Suprapubic skin (tissue), 4 donors: ENCODE measurements around the gene CA14. TPM values are rescaled to one million over a fixed set of nuclear protein-coding genes. Genes with fewer than 3 reads are reported as not detected.
"Not testable (repeated sequence)": the region's sequence is repeated elsewhere in the genome, so short reads cannot be mapped to it uniquely, and the experiment has no call there.

ENCODE experiments used
- DNase-seq, 2 donors: peaks; one replicate each; pipeline ENCODE4 v3.0.0-alpha.2; 2019; ENCODE audit warnings: low spot score in 2 of 2
- H3K27ac ChIP-seq: fragments of 200-600 bp; sonication (generic); one replicate; pipeline ENCODE4 v1.5.1; 2019
- H3K27me3 ChIP-seq: fragments of 200-600 bp; sonication (generic); one replicate; pipeline ENCODE4 v1.5.1; 2019
- H3K36me3 ChIP-seq: fragments of 200-600 bp; sonication (generic); one replicate; pipeline ENCODE4 v1.5.1; 2019
- H3K4me1 ChIP-seq: fragments of 200-600 bp; sonication (generic); one replicate; pipeline ENCODE4 v1.5.1; 2019
- H3K4me3 ChIP-seq: fragments of 200-600 bp; sonication (generic); one replicate; pipeline ENCODE4 v1.5.1; 2019; ENCODE audit warnings: mild to moderate bottlenecking
- H3K9me3 ChIP-seq: fragments of 200-600 bp; sonication (generic); one replicate; pipeline ENCODE4 v1.5.1; 2019
- EP300 ChIP-seq: sonication (generic); formaldehyde crosslinking; IDR thresholded peaks from one replicate; pipeline ENCODE4 v1.6.1; 2017; ENCODE audit warnings: antibody characterized with exemption
- POLR2A ChIP-seq, 2 donors: fragments of 450-650 bp; IDR thresholded peaks; one replicate each; pipeline ENCODE4 v1.6.1; 2017; ENCODE audit warnings: antibody characterized with exemption in 2 of 2, mild to moderate bottlenecking in 2 of 2, moderate library complexity in 2 of 2
- POLR2AphosphoS5 ChIP-seq, 3 donors: sonication (generic); formaldehyde crosslinking; IDR thresholded peaks; one replicate each; pipeline ENCODE4 v1.6.1; 2017; ENCODE audit warnings: antibody characterized with exemption in 3 of 3
- WGBS: methylation state at CpG from one replicate; pipeline ENCODE4 v1.1.5; 2018; 5-methylcytosine and 5-hydroxymethylcytosine counted together
- total RNA-seq, 4 donors: library from RNA; depleted of rRNA; stranded (reverse); fragments of >200 nt; gene quantifications; one replicate each; pipeline ENCODE4 v1.1.0, GENCODE V29; 2016
- TF ChIP-seq, protein P1 (sequence below), 2 donors: fragments of 200-600 bp in 1 of 2; fragments of 450-650 bp in 1 of 2; sonication (generic) in 1 of 2; IDR thresholded peaks; one replicate each; pipeline ENCODE4 v1.5.1; 2016 to 2019; ENCODE audit warnings: antibody characterized with exemption in 2 of 2, mild to moderate bottlenecking in 1 of 2, moderate library complexity in 1 of 2

Gene CA14
- total RNA-seq, 4 donors from 2014 or later = 0.64 to 2.8 (median 1.1) TPM

- peaks cover 78% of the 10 kb centered on the region for H3K36me3 ChIP-seq
- H3K9me3 ChIP-seq = no peaks in the 10 kb centered on the region
- no peak for DNase-seq
- 95% methylated on average over 3 of the region's 3 CpGs for WGBS
- no peaks in the 10 kb centered on the region for H3K27me3 ChIP-seq
- H3K4me1 ChIP-seq = peaks cover 3% of the 10 kb centered on the region
- no peak overlapping the region for H3K4me3 ChIP-seq
- no peak overlapping the region for H3K27ac ChIP-seq
- TF ChIP-seq POLR2AphosphoS5 (IDR thresholded peaks at IDR 0.05) = no peak
- TF ChIP-seq, protein P1, sequence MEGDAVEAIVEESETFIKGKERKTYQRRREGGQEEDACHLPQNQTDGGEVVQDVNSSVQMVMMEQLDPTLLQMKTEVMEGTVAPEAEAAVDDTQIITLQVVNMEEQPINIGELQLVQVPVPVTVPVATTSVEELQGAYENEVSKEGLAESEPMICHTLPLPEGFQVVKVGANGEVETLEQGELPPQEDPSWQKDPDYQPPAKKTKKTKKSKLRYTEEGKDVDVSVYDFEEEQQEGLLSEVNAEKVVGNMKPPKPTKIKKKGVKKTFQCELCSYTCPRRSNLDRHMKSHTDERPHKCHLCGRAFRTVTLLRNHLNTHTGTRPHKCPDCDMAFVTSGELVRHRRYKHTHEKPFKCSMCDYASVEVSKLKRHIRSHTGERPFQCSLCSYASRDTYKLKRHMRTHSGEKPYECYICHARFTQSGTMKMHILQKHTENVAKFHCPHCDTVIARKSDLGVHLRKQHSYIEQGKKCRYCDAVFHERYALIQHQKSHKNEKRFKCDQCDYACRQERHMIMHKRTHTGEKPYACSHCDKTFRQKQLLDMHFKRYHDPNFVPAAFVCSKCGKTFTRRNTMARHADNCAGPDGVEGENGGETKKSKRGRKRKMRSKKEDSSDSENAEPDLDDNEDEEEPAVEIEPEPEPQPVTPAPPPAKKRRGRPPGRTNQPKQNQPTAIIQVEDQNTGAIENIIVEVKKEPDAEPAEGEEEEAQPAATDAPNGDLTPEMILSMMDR (IDR thresholded peaks at IDR 0.05) = no peak
Observed at GRCh38 chr1:150299716-150300115, 42.1 kb downstream of the CA14 start.

DNA sequence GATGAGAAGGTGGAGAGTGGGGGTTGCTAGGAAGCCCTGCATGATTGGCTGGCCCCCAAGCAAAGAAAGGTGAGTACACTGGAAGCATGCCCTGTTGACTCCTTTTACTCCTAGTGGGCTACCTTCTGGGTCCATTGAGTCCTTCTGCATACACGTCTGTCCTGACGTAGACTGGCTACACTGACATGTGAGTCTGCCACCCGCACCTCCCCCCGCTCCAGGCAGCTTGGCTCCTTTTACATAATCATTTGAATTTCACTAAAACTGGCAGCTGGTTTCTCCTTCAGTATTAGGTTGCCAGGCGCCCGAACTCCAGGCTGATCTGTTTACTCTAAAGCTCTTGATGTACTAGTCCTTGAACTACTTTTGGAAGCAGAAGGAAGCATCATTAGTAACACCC, 44.8 kb downstream of the CA14 start:
- no peaks in the 10 kb centered on the region for H3K4me1 ChIP-seq
- H3K36me3 ChIP-seq = peaks cover 82% of the 10 kb centered on the region
- no peak for DNase-seq
- no peak overlapping the region for H3K27ac ChIP-seq
- TF ChIP-seq, protein P1 (IDR thresholded peaks at IDR 0.05) = no peak
- TF ChIP-seq POLR2AphosphoS5 (IDR thresholded peaks at IDR 0.05) = no peak
- TF ChIP-seq EP300 = no peak
- no peak for TF ChIP-seq POLR2A (IDR thresholded peaks at IDR 0.05)
- no peaks in the 10 kb centered on the region for H3K27me3 ChIP-seq
- no peaks in the 10 kb centered on the region for H3K9me3 ChIP-seq
- no peak overlapping the region for H3K4me3 ChIP-seq
- WGBS = 92% methylated on average over 6 of the region's 6 CpGs

GRCh38 chr1:150302902-150303301, 45.3 kb downstream of the CA14 start:
- H3K4me3 ChIP-seq = no peak overlapping the region
- H3K27ac ChIP-seq = no peak overlapping the region
- no peak for DNase-seq
- 84% methylated on average over 2 of the region's 2 CpGs for whole genome bisulfite sequencing
- H3K36me3 ChIP-seq = peaks cover 82% of the 10 kb centered on the region
- H3K4me1 ChIP-seq = no peaks in the 10 kb centered on the region
- H3K27me3 ChIP-seq = no peaks in the 10 kb centered on the region
- no peaks in the 10 kb centered on the region for H3K9me3 ChIP-seq
- TF ChIP-seq POLR2A (IDR thresholded peaks at IDR 0.05) = no peak
- TF ChIP-seq EP300 = no peak
- TF ChIP-seq, protein P1 (IDR thresholded peaks at IDR 0.05) = no peak
- no peak for TF ChIP-seq POLR2AphosphoS5 (IDR thresholded peaks at IDR 0.05)

DNA sequence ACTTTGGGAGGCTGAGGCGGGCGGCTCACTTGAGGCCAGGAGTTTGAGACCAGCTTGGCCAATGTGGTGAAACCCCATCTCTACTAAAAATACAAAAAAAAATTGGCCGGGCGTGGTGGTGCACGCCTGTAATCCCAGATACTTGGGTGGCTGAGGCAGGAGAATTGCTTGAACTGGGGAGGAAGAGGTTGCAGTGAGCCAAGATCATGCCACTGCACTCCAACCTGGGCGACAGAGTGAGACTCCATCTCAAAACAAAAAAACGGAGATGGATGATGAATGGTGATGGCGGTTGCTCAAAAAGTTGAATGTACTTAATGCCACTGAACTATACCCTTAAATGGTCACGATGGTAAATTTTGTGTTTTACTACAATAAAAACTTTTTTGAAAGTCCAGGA, 51.0 kb downstream of the CA14 start:
- not testable (repeated sequence) for H3K27me3 ChIP-seq, DNase-seq, H3K4me1 ChIP-seq, H3K27ac ChIP-seq, H3K9me3 ChIP-seq, H3K4me3 ChIP-seq
- H3K36me3 ChIP-seq = peaks cover 32% of the 10 kb centered on the region
- WGBS = 90% methylated on average over 9 of the region's 9 CpGs

DNA sequence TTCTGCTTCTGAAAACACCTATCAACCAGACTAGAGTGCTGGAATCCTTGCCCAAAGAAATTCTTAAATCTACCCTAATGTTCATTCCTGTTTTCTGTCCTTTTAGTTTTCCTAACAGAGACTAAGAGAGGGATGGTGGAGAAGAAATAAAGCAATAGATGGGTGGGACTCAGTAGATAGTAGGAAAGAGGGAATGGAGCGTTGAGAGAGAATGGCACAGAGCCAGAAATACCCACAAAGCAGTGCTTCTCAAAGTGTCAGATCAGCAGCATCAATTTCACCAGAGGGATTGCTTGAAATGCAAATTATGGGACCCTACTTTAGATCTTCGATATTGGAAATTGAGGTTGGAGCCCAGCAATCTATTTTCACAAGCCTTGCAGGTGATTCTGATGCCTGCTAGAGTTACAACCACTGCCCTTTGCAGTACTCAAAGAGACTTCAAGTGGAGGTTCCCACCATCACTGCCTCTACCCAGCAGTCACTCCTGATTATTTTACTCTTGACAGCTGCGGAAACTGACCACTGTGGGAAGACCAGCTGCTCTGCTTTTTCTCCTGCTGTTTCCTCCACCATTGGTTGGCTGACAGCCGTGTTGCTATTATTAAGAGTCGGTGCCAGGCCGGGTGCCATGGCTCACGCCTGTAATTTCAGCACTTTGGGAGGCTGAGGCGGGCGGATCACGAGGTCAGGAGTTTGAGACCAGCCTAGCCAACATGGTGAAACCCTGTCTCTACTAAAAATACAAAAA, 52.4 kb downstream of the CA14 start:
- Histone ChIP-seq H3K27me3 (no peaks in the 10 kb centered on the region), H3K9me3 (no peaks in the 10 kb centered on the region), H3K4me3 (no peak overlapping the region), H3K4me1 (no peaks in the 10 kb centered on the region), H3K27ac (no peak overlapping the region), H3K36me3 (peaks cover 24% of the 10 kb centered on the region)
- 76% methylated on average over 10 of the region's 10 CpGs for WGBS
- no peak for DNase-seq
- TF ChIP-seq, protein P1 (IDR thresholded peaks at IDR 0.05) = no peak
- TF ChIP-seq EP300 (no peak), POLR2A (IDR thresholded peaks at IDR 0.05) (no peak), POLR2AphosphoS5 (IDR thresholded peaks at IDR 0.05) (no peak)

DNA sequence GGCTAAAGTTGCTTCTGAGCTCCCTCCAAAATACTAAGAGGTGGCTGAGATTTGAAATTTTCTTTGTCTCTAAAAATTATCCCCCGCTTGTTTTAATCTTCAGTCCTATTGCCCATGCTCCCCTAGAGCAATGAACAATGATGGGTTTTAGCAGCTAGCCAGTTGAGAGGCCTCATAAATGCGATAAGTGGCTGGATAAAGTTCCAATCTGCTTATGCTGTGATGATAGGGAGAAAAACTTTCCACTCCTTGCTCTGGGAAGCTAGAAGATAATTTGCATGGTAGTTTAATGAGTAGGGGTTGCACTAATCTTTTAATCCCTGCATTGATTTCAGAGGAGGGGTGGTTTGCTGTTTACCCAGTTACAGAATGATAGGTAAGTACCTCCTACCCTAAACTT, 54.2 kb downstream of the CA14 start:
- Histone ChIP-seq H3K27me3 (no peaks in the 10 kb centered on the region), H3K27ac (no peak overlapping the region), H3K4me1 (no peaks in the 10 kb centered on the region), H3K36me3 (peaks cover 14% of the 10 kb centered on the region), H3K4me3 (no peak overlapping the region), H3K9me3 (no peaks in the 10 kb centered on the region)
- no peak for TF ChIP-seq POLR2AphosphoS5 (IDR thresholded peaks at IDR 0.05)
- TF ChIP-seq POLR2A (IDR thresholded peaks at IDR 0.05) = no peak
- TF ChIP-seq EP300 = no peak
- TF ChIP-seq, protein P1 (IDR thresholded peaks at IDR 0.05) = no peak
- DNase-seq = no peak
- 96% methylated on average over 2 of the region's 2 CpGs for WGBS
